NCI-H748 treated with DMSO at 0.1 percent for 48 hours (cell line): ENCODE measurements around the gene ZNF827.

ENCODE experiments used
- DNase-seq: peaks from one replicate; lab custom pipeline; 2025; lab: John Stamatoyannopoulos, UW

Gene ZNF827

DNA sequence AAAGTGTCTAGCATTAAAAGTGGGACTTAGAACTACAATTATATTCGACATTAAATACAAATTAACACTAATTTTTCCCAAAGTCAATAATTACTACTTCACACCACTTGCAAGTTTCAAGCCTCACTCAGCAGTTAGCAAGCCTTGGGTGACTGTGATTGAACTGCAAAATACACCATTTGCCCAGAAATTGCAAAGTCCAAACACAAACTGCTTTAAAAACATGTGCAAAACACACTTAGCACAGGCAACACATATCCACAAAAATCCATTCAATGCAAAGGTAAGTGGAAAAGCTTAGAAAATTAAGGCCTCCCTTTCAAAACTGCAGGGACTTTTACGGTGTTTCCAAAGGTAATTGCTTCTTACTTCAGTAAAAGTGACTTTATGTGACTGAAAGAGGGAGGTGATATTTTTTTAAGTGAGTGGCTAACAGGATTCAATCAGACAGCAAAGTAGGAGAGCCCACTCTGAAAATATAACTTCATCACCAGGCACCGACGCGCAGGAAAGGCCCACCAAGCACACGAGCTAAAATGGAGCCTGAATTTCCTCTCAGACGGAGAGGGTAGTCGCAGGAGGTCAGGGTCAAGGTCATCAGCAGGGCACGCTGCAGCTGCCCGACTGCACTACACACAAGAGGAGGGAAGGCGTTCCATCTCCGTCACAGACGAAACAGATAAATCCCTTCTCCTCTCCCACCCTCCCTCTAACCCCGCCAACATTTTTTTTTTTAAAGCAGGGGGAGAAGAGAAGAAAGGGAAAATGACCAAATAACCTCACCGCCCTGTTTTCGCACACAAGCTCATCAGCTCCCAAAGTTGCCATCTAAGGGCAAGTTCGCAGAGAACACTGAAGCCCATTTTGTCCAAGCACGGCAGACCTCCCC, 3.1 kb downstream of the ZNF827 start:
- no peak for DNase-seq

DNA sequence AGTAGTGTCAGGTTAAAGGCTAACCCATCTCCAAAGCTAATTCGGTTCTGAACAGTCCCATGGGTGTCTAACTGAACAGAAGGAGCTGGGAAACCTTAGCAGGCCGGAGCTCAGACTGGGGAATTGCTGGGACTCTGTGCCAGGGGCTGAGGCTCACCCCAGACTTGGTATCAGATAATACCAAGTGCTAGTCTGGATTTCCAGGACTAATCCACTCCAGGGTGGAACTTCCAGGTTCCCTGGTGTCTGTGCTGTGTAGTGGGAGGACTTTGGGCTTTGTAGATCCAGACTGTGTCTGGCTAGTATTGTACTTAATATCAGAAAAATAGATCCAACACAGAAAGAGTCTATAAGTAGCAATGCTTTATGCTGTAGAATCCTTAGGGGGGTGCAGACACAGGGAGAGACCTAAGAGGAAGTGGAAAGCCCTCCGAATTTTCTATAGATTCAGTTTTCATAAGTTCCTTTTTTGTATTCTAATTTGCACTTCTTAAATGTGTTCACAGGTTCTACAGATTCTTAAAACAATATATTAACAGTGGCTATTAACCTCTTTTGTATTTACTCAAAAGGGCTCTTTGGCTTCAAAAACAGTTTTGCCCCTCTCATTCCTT, 4.1 kb downstream of the ZNF827 start:
- no peak for DNase-seq

DNA sequence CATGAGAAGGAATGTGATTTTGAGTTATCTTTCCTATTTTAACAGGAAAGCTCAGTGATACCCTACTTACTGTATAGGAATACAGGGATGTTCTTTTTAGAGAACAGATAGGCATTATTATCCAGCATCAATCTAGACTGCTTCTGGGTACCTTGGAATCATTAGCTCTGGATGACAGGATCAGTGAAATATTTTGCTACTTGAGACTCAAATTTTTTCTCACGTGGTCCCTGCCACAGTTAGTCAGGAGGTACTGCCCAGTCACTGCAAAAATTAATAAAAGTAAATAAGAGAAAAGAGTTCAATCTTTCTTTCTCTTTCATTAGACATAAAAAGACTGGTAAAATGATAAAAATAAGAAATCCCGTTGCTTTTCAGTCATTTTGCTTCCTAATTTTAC, 5.5 kb downstream of the ZNF827 start:
- DNase-seq, result no peak

DNA sequence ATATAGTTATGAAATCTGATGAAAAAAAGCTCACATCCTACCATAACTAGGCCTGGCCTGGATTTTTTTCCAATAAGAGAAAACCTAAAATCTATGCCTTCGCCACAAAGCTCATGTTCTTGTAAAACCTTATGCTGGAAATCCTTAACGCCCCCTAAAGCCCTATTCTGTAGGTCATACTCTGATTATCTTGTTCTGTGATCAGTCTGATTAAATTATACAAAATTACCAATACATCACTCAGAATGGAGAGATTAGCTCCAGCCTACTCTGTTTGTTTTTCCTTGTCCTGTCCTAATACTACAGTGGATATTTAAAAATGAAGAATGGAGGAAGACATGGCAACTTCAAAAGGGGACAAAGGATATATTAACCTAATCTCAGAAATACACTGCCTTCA, 7.2 kb downstream of the ZNF827 start:
- DNase-seq, result no peak

- no peak for DNase-seq
Observed at GRCh38 chr4:145930592-145930991, 8.0 kb downstream of the ZNF827 start.

DNA sequence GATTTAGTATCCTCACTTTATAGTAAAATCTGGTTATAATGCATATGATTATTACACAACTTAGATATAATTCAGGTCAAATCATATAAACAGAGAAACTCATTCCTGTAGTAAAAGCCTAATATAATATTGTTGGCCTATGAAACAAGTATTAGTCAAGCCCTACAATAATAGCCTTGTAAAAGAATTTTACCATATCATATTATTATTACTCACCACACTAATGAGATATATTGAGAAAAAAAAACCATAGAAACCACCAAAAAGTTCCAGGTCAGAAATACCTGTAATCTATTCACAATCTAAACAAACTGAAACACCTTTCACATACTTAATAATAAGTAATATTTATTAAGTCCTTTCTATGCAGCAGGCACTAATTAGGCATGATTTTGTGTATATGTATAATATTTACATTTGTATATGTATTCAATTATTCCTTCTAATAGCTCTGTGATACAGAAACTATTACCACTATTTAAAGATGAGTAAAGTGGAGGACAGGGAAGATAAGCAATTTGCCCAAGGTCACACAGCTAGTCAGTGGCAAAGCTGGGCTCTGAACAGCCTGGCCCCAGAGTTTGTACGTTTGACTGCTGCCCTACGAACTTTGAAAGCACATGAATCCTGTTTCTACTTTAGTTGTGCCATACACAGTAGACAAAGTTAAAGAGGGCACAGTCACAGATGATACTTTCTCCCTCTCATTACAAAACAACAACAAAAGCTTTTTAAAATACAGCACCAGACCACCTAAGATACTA, 9.0 kb downstream of the ZNF827 start:
- DNase-seq, result no peak

- DNase-seq, result no peak
Observed at GRCh38 chr4:145928748-145929147, 9.9 kb downstream of the ZNF827 start.

DNA sequence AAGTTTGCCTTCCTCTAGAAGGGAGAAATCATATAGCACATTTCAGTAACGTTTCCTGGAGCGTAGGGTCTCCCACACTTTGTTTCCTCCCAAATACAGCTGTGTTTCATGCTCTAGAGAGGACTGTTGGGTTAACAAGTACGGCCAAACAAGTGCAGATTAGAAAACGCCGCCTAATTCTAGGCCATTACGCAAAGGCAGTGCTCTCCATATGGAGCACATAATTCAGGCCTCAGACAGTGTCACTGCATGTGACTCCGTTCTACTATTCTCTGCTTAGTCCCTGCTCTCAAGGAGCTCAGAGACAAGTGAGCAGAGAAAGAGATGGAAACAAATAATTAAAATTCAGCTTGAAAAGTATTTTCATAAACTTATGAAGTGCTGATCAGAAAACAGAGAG, 11.6 kb downstream of the ZNF827 start:
- no peak for DNase-seq

DNA sequence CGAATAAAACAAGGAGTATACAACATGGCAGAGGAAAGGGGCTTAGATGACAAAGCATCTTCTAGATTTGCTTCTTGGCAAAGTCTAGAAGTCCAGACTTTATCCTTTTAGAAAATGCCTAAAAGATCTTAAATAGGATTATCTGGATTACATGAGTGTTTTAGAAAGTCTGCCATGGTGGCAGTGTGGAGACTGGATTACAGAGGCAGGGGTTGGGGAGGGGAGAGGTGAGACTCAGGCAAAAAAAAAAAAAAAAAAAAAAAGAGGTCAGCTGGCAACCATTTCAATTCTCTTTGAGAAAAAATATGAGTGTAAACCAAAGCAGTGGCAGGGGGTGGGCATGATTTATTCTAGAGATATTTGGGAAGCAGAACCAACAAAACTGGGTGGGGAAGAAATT, 17.4 kb downstream of the ZNF827 start:
- no peak for DNase-seq

GRCh38 chr4:145920205-145920604, 18.4 kb downstream of the ZNF827 start:
- DNase-seq, result no peak

GRCh38 chr4:145912376-145912775, 26.2 kb downstream of the ZNF827 start:
- no peak for DNase-seq

DNA sequence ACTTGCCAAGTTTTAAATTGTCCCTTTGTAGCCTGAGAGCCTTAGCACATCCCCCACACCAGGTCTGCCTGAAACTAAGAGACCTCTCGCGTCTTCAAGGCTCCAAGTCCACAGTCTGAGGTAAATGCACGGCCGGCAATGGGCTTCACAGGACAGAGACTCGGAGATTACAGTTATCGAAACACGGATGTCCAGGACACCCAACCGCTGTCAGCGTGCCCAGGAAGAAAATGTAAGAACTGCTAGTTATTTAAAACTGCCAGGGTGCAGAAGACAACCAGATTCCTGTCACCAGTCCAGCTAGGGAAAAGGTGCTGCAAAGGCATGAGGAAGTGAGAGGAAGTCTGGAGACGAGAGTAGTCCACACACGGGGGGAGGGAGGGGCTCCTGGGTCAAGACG, 28.9 kb downstream of the ZNF827 start:
- DNase-seq, result no peak

DNA sequence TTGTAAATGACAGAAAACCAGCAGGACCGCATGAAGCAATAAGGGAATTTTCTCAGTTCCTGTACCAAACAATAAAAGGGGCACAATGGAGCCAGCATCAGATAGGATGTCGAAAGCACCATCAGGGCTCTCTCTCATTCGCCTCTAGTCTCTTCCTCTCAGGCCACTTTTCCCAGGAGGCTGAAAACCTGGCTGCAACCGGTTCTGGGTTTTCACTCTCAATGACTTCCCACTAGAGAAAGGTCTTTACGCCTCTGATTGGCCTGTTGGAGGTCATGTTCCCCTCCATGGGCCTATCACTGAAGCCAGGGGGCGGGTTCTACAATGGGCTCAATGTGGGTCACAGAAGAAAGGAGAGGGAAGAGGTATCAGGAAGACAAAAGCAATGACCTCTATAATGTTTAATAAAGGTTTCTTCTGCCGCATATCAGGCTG, 29.3 kb downstream of the ZNF827 start:
- DNase-seq, result no peak

DNA sequence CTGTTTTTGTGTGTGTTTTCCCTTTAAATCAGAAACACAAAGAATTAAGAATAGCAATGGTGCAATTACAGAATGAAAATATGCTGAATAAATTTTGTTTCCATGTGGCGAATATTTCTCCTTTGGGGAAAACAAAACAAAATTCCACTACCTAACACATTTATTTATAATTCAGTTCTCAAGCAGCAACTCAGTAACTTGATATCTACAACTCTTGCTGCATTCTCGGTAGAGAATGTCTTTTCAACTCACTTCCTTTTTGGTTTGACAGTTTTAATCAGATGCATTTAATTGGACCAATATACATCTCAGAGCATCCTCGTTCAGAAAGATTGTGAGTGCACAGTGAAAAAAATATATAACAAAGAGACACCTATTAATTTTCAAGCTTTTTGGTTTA, 30.8 kb downstream of the ZNF827 start:
- no peak for DNase-seq

DNA sequence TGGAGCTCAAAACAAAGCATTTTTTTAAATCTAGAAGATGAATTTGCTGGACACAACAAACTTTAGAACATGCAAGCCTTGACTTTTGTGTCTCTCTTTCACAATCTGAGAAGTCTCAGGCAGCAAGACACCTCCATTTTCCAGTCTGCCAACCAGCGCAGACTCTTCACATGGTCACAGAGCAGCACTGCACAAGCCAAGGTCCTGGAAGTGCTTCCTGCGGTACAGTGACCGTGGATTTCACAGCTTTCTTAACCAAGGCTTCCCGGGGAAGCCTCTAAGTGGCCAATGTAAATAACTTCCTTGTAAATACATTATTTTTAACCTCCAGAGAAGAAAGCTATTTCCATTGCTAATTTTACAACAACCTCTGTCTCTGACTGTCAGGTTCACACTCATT, 31.2 kb downstream of the ZNF827 start:
- DNase-seq, result no peak

- no peak for DNase-seq
Observed at GRCh38 chr4:145904413-145905177, 34.0 kb downstream of the ZNF827 start.

DNA sequence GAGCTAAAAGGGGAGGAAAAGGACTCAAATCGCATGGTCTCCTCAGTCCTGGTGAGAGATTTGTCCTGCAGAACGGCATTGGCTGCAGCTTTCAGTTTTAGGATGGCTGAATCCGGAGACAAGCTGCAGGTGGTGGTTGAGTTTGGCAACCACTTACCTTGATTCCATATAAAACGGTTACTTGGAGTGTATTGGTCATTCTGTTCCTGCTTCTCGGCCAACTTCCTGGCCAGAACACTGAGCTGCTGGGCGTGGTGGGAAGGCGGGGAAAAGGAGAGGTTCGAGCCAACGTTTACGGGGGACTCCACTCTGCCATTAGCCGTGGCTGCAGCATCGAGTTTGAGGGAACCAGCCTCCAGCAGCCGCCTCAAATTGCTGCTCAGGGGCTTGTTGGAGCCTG, 36.1 kb downstream of the ZNF827 start:
- DNase-seq, result no peak

GRCh38 chr4:145899886-145900460, 38.6 kb downstream of the ZNF827 start:
- DNase-seq, result no peak

- DNase-seq, result no peak
Observed at GRCh38 chr4:145898926-145899531, 39.6 kb downstream of the ZNF827 start.

DNA sequence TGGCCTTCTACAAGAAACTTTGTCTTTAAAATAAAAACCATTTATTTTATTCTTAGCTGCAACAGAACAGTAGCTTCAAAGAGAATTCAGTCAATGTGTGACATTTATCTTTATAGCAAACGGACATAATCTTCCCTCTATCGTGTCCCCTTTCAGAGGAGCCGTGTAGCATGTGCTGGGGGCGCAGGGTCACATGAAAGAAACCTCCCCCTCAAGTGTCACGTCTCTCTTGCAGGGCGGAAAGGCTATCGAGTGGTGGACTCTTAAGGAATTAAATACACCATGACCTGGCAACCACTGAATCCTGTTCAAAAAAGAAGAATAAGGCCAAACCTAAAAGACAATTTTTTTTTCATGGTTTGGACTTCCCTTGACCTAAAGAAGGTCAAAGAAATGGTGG, 40.2 kb downstream of the ZNF827 start:
- no peak for DNase-seq

DNA sequence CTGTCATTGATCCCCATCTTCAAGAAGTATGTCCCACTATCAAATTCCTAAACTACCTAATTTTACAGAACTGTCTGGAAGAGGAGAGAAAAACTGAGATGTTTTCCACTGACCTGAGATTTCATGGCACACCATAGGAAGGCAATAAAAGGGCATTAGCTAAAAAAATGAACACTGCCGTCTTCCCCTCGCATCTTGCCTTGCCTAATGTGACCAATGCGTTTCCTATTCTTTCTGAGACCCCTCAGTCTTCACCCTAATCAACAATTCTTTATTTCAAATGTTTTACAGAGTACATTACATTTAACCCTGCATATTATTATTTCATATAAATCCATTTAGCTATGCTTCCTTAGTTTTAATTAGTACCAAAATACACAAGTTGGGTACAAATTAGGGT, 43.6 kb downstream of the ZNF827 start:
- DNase-seq, result no peak
